ENCODE results near the gene ACP7. TPM values are rescaled to one million over a fixed set of nuclear protein-coding genes. Genes with fewer than 3 reads are reported as not detected.
"Not testable (repeated sequence)": the region's sequence is repeated elsewhere in the genome, so short reads cannot be mapped to it uniquely, and the experiment has no call there.

ACP7 gene
- total RNA-seq, 1 donor from 2014 or later = not detected

- DNase-seq (ENCODE audit: low read depth) = no peak
These were observed 25.5 kb downstream of the ACP7 start for GRCh38 chr19:39109641-39110040.

- peak; percentile 39 for DNase-seq (ENCODE audit: low read depth)
These were observed 26.2 kb downstream of the ACP7 start for GRCh38 chr19:39110263-39110967.

- peak; percentile 69 for DNase-seq (ENCODE audit: low read depth)
These were observed 27.5 kb downstream of the ACP7 start for GRCh38 chr19:39111593-39112199.

- peak; percentile 56 for DNase-seq (ENCODE audit: low read depth)
These were observed 28.2 kb downstream of the ACP7 start for GRCh38 chr19:39112338-39112890.

- no peak for DNase-seq (ENCODE audit: low read depth)
These were observed 29.0 kb downstream of the ACP7 start for GRCh38 chr19:39113199-39113598.

- no peak for DNase-seq (ENCODE audit: low read depth)
These were observed 31.1 kb downstream of the ACP7 start for GRCh38 chr19:39115105-39115847.

- DNase-seq (ENCODE audit: low read depth) = not testable (repeated sequence)
These were observed 32.9 kb downstream of the ACP7 start for GRCh38 chr19:39117023-39117422.

GRCh38 chr19:39119830-39120229, 35.7 kb downstream of the ACP7 start:
- no peak for DNase-seq (ENCODE audit: low read depth)

GRCh38 chr19:39122934-39123731, 39.0 kb downstream of the ACP7 start:
- no peak for DNase-seq (ENCODE audit: low read depth)

GRCh38 chr19:39124136-39124764, 40.1 kb downstream of the ACP7 start:
- no peak for DNase-seq (ENCODE audit: low read depth)

GRCh38 chr19:39125199-39125553, 41.0 kb downstream of the ACP7 start:
- no peak for DNase-seq (ENCODE audit: low read depth)

- DNase-seq (ENCODE audit: low read depth) = peak; percentile 98
These were observed 41.6 kb downstream of the ACP7 start, which contains the start of gene PAK4 for GRCh38 chr19:39125554-39126311. Gene PAK4, plus strand, starts transcription at chr19:39125786. Its CDS starts 43,768 bp downstream, at chr19:39169554.

- DNase-seq (ENCODE audit: low read depth) = no peak
These were observed 42.4 kb downstream of the ACP7 start for GRCh38 chr19:39126312-39127187.

GRCh38 chr19:39127812-39128515, 43.8 kb downstream of the ACP7 start:
- no peak for DNase-seq (ENCODE audit: low read depth)

- DNase-seq (ENCODE audit: low read depth) = no peak
These were observed 44.4 kb downstream of the ACP7 start for GRCh38 chr19:39128516-39129079.

- DNase-seq (ENCODE audit: low read depth) = no peak
These were observed 44.9 kb downstream of the ACP7 start for GRCh38 chr19:39129116-39129515.

GRCh38 chr19:39130337-39131254, 46.4 kb downstream of the ACP7 start:
- no peak for DNase-seq (ENCODE audit: low read depth)

Measured in myocyte (in vitro differentiated cells).